GM12878 (cell line): Measurements from ENCODE around the gene ADGRB2.

Experiments used
- CHD2 ChIP-seq: IDR thresholded peaks from 2 replicates; pipeline ENCODE4 v1.6.1; 2011; ENCODE audit warnings: low read depth, low read length, improper control_type of control experiment, borderline replicate concordance
- CTCF ChIP-seq, 3 experiments: IDR thresholded peaks in 2 of 3; conservative IDR thresholded peaks in 1 of 3; 2 replicates each; pipeline ENCODE4 v1.5.1; 2011; ENCODE audit warnings: low read depth in 3 of 3, low read length in 3 of 3, mild to moderate bottlenecking in 3 of 3, control low read depth in 2 of 3, moderate library complexity in 2 of 3, inconsistent platforms in 1 of 3, mixed read lengths in 1 of 3; ENCODE audit not compliant: control insufficient read depth in 2 of 3, insufficient read depth in 1 of 3; ENCODE audit errors: extremely low read depth in 1 of 3
- DPF2 ChIP-seq: fragments of 450-650 bp; IDR thresholded peaks from 2 replicates; pipeline ENCODE4 v1.6.1; 2017; ENCODE audit warnings: mild to moderate bottlenecking
- EED ChIP-seq: sonication (generic); IDR thresholded peaks from 2 replicates; pipeline ENCODE4 v1.6.1; 2016; ENCODE audit warnings: antibody characterized with exemption, low read depth
- JUND ChIP-seq: IDR thresholded peaks from 2 replicates; pipeline ENCODE4 v1.6.1; 2012; ENCODE audit warnings: low read depth, mild to moderate bottlenecking, low read length, improper control_type of control experiment, moderate library complexity
- NFYB ChIP-seq: IDR thresholded peaks from 2 replicates; pipeline ENCODE4 v1.6.1; 2011; ENCODE audit warnings: low read depth, mild to moderate bottlenecking, low read length, improper control_type of control experiment, moderate library complexity; ENCODE audit not compliant: insufficient read depth
- POLR2A ChIP-seq: IDR thresholded peaks from 2 replicates; pipeline ENCODE4 v1.6.1; 2011; ENCODE audit warnings: low read depth, mild to moderate bottlenecking, low read length
- RAD21 ChIP-seq: IDR thresholded peaks from 2 replicates; pipeline ENCODE4 v1.6.1; 2011; ENCODE audit warnings: mild to moderate bottlenecking, low read depth, low read length, moderate library complexity; ENCODE audit not compliant: insufficient read depth
- RCOR1 ChIP-seq: conservative IDR thresholded peaks from 2 replicates; pipeline ENCODE4 v1.6.1; 2012; ENCODE audit warnings: low read depth, low read length, improper control_type of control experiment
- REST ChIP-seq: IDR thresholded peaks from 2 replicates; pipeline ENCODE4 v1.6.1; 2012; ENCODE audit warnings: mild to moderate bottlenecking, low read depth, low read length
- SMC3 ChIP-seq: IDR thresholded peaks from 2 replicates; pipeline ENCODE4 v1.6.1; 2011; ENCODE audit warnings: low read length, improper control_type of control experiment, borderline replicate concordance
- SREBF1 ChIP-seq: IDR thresholded peaks from 2 replicates; pipeline ENCODE4 v1.6.1; 2012; ENCODE audit warnings: mild to moderate bottlenecking, low read length
- TBL1XR1 ChIP-seq: IDR thresholded peaks from 2 replicates; pipeline ENCODE4 v1.6.1; 2012; ENCODE audit warnings: low read depth, low read length, improper control_type of control experiment
- YY1 ChIP-seq: IDR thresholded peaks from 2 replicates; pipeline ENCODE4 v1.6.1; 2011; ENCODE audit warnings: low read depth, mild to moderate bottlenecking, low read length

DNA sequence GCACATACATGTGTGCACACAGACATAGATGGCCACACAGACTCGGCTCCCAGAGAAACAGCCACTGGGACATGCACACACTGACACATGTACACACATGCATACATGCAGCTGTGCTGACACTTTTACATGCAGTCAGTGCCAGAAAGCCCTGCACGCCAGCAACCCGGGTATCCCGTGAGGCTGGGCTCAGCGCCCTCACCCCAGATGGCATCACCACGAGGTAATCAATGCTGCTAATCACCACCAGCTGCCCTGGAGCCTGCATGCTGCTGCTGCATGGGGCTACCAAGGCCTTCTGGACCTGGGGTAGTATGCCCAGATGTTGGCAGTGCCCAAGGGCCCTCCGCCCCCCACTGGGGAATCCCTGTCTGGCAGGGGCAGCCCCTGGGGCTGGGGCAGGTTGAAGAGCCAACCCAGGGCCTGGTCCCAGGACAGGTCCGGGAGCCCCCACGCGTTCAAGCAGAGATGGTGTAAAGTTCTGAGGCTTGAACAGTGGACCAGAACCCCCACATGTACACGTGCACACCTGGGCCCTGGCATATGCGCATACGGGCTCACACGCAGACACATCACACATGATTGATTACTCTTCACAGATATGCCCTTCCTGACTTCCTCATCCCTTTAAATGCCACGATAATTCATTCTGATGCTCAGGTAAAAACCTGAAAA is 57.6 kb downstream of the ADGRB2 start:
- TF ChIP-seq YY1 (no peak), EED (no peak), POLR2A (no peak), RCOR1 (no peak), DPF2 (no peak), RAD21 (no peak), CHD2 (no peak), CTCF (IDR thresholded peaks at IDR 0.05 in 2 of 3, conservative IDR thresholded peaks at IDR 0.05 in 1 of 3; ENCODE audit: control insufficient read depth in 2 of 3, extremely low read depth in 1 of 3, insufficient read depth in 1 of 3, low read depth in 3 of 3, low read length in 3 of 3) (no peak), SMC3 (no peak), NFYB (no peak), REST (no peak), TBL1XR1 (no peak), SREBF1 (no peak), JUND (no peak)
